ENCODE results near the gene VASP. TPM values are rescaled to one million over a fixed set of nuclear protein-coding genes. Genes with fewer than 3 reads are reported as not detected.

VASP gene
- total and polyA plus RNA-seq, 2 of the 4 experiments (the other 2 are of a cell fraction): 61.1 to 88.8 TPM

- BruUV-seq (replicated peaks): no TSS peak
- 89 to 100% methylated on average over 1 to 13 of the region's 20 CpGs for WGBS, 2 experiments (ENCODE audit: extremely low coverage in 2 of 2, insufficient read length in 1 of 2)
- in situ Hi-C loops (cut with MboI; ENCODE audit: low sequenced_read_pairs): no loop called here
- no peak overlapping the region for H2AFZ ChIP-seq (replicated peaks; ENCODE audit: low read length, poor library complexity)
- H3K4ac ChIP-seq (ENCODE audit: low read depth, low read length): no peak overlapping the region
- no peak overlapping the region for H3K4me2 ChIP-seq (ENCODE audit: low read depth, low read length)
- intact Hi-C loops (cut with micrococcal nuclease): no loop called here
- dilution Hi-C loops (cut with HindIII; ENCODE audit: low sequenced_read_pairs, unreplicated experiment): no loop called here
- peaks cover 3% of the 10 kb centered on the region; the same call in 1 of the 2 replicates for H3K9me1 ChIP-seq (ENCODE audit: insufficient read depth, low read length)
- H2BK20ac ChIP-seq (ENCODE audit: low read depth, low read length): no peak overlapping the region
- no peak overlapping the region for H3K4me3 ChIP-seq (ENCODE audit: insufficient read depth, low read depth, low read length)
- H2BK120ac ChIP-seq (ENCODE audit: low read depth, low read length): no peak overlapping the region
- no peak overlapping the region for H3K9ac ChIP-seq (ENCODE audit: low read depth, low read length)
- CTCF ChIA-PET: interaction anchor here (0.6 to 0.9 kb wide), 2 partner anchors 11 to 50 kb away, joined by 3 to 6 read pairs; no protein-coding TSS in a partner anchor
- no peak overlapping the region for H3K27ac ChIP-seq (ENCODE audit: insufficient read depth, low read length)
- H3K27me3 ChIP-seq (ENCODE audit: control insufficient read depth, insufficient read depth, low read length): no peaks in the 10 kb centered on the region
- no peak overlapping the region for H2BK5ac ChIP-seq (ENCODE audit: low read depth, low read length, poor library complexity, severe bottlenecking)
- DNase-seq (no peak), ATAC-seq (ENCODE audit: low read depth) (no peak)
- no peak overlapping the region for H4K8ac ChIP-seq (ENCODE audit: low read depth in 2 of 2, low read length in 2 of 2)
- no peak overlapping the region for H3K14ac ChIP-seq (replicated peaks; ENCODE audit: low read depth, low read length)
- H2BK15ac ChIP-seq (ENCODE audit: low read depth, low read length): no peak overlapping the region
- no peak overlapping the region for H4K91ac ChIP-seq (ENCODE audit: insufficient read depth, low read depth, low read length)
- no peak overlapping the region for H3K18ac ChIP-seq (ENCODE audit: low read depth, low read length)
- POLR2A ChIA-PET (ENCODE audit: unreplicated experiment): no interaction called here
- TF ChIP-seq RCOR1 (IDR thresholded peaks at IDR 0.05; ENCODE audit: insufficient replicate concordance, low read length): no peak
- no peak for TF ChIP-seq MXI1 (IDR thresholded peaks at IDR 0.05; ENCODE audit: borderline replicate concordance, low read depth, low read length)
- H2AK9ac ChIP-seq (replicated peaks; ENCODE audit: low read depth, low read length, poor library complexity): peak overlapping the region; percentile 78
- H4K20me1 ChIP-seq (ENCODE audit: insufficient read depth, low read length): peaks cover 3% of the 10 kb centered on the region; the same call in 1 of the 2 replicates
- H3K23ac ChIP-seq (ENCODE audit: low read depth, low read length): no peak overlapping the region
- H2AK5ac ChIP-seq (ENCODE audit: low read depth, low read length): no peak overlapping the region
- H4K5ac ChIP-seq (ENCODE audit: low read depth, low read length): no peak overlapping the region
- peaks cover 0 to 10% of the 10 kb centered on the region in 2 experiments; a peak in 1 of 4 replicates for H3K79me1 ChIP-seq (ENCODE audit: low read depth in 1 of 2, low read length in 2 of 2)
- no peaks in the 10 kb centered on the region for H3K4me1 ChIP-seq (ENCODE audit: control insufficient read depth, insufficient read depth, low read length)
- H3K56ac ChIP-seq (ENCODE audit: extremely low read depth, insufficient read depth, low read length): no peak overlapping the region
- H3K9me3 ChIP-seq (ENCODE audit: control insufficient read depth, insufficient read depth, low read length): no peaks in the 10 kb centered on the region
- no peaks in the 10 kb centered on the region for H3K36me3 ChIP-seq (ENCODE audit: control insufficient read depth, insufficient read depth, low read length)
Measured at GRCh38 chr19:45489216-45489855, 17.9 kb upstream of the VASP start.

Data from IMR-90 (cell line).